Muscle of back (tissue), 11 donors: ENCODE results near the gene KAT8. TPM values are rescaled to one million over a fixed set of nuclear protein-coding genes. Genes with fewer than 3 reads are reported as not detected.
"Not testable (repeated sequence)": the region's sequence is repeated elsewhere in the genome, so short reads cannot be mapped to it uniquely, and the experiment has no call there.

ENCODE experiments used
- DNase-seq, 3 donors: peaks; one replicate each; pipeline versions ENCODE4 v3.0.0 to v3.0.0-alpha.2; 2013
- polyA plus RNA-seq, 10 donors: library from polyadenylated mRNA; unstranded; fragments of 120-200 nt; gene quantifications; one replicate each; pipeline ENCODE4 v1.2.1, GENCODE V29; 2013; ENCODE audit not compliant: insufficient read length in 10 of 10

KAT8 gene
- polyA plus RNA-seq, 10 donors: 38.8 to 57.3 (median 45.3) TPM

GRCh38 chr16:31143694-31144148 lies 26.3 kb downstream of the KAT8 start:
- DNase-seq: no peak

GRCh38 chr16:31144418-31144817 lies 27.0 kb downstream of the KAT8 start:
- not testable (repeated sequence) for DNase-seq

DNA sequence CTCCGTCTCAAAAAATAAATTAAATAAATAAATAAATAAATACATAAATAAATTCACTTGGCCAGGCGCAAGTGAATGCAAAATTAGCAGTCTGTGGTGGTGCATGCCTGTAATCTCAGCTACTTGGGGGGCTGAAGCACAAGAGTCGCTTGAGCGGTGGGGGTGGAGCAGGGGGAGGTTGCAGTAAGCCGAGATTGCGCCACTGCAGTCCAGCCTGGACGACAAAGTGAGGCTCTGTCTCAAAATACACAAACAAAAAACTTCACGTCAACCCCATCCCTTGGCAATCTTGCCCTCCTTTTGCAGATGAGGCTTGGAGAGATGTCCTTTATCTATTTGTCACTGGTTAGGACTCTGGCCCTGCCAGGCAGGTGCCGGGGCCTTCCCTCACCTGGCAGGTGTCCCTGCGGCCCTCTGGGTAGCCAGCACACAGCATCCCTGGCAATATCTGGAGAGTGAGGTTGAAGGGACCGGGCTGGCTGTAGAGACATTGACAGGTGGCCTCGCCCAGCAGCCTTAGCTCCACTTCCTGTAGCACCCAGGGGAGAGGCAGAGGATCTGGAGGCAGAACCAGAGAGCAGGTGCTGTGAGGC lies 28.0 kb downstream of the KAT8 start:
- no peak for DNase-seq

DNA sequence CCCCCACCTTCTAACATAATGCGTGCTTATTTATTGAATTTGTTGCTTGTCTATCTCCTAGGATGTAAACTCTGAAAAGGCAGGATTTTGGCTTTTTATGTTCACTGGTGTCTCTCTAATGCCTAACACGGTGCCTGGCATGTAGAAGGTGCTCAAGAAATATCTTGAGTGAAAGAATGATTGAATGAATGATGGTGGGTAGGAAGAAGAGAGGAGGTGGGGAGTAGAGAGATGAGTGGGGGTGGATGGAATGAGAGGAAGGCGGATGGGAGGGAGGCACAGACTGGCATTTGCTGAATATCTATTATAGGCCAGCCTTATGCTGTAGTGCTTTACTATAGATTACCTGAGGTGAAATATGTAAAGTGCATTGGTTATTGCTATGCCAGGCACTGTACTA lies 30.1 kb downstream of the KAT8 start:
- no peak for DNase-seq

DNA sequence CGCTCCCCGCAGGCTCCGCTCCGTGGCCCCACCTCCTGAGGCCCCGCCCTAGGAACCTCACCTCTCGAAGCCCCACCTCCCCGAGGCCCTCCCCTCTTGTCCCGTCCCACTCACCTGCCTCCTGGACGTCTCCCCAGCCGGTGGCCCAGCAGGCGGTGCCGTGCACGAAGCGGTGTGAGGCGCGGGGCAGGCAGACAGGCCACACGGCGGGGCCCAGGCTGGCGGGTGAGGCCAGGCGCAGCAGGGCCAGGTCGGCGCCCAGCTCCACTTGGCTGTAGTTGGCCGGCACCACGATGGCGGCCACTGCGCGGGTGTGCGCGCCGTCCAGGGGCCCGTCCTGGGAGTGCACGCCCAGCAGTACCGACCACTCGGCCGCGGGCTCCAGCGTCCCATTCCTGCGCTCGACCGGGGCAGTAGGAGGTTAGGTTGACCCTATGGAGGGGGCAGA lies 30.8 kb downstream of the KAT8 start:
- no peak for DNase-seq

DNA sequence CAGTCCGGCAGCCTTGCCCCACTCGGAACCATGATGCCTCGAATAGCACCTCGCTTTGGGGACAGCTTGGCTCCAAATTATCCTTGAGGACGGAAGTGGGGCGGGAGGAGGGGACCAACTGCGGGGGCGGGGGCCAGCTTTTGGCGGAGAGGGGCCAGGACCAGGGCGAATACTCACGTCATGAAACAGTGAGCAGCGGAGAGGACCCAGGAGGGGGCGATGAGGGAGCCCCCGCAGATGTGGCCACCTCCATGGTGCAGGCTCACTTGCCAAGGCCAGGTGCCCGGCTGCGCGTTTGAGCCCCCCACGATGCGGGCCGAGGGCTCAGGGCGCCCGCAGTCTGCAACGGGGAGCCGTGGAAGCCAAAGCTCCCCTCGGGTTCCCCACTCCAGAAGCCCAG lies 31.4 kb downstream of the KAT8 start:
- DNase-seq: no peak

GRCh38 chr16:31149332-31149731 lies 31.9 kb downstream of the KAT8 start:
- DNase-seq: no peak

GRCh38 chr16:31149894-31150890 lies 32.7 kb downstream of the KAT8 start, which contains the start of gene PRSS36:
Gene PRSS36, minus strand, starts transcription at chr16:31150066. Its CDS starts 31 bp downstream, at chr16:31150035.
- no peak for DNase-seq

DNA sequence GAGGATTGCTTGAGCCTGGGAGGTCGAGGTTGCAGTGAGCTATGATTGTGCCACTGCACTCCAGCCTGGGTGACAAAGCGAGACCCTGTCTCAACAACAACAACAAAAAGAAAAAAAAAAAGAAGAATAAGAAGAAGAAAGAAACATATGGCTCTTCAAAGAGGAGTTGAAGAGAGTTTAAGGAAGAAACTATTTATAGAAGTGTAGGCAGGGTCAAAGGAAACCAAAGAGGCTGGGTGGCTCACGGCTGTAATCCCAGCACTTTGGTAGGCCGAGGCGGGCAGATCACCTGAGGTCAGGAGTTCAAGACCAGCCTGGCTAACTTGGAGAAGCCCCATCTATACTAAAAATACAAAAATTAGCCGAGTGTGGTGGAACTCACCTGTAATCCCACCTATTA lies 33.5 kb downstream of the KAT8 start:
- DNase-seq: not testable (repeated sequence)

GRCh38 chr16:31157136-31157535 lies 39.7 kb downstream of the KAT8 start:
- no peak for DNase-seq

DNA sequence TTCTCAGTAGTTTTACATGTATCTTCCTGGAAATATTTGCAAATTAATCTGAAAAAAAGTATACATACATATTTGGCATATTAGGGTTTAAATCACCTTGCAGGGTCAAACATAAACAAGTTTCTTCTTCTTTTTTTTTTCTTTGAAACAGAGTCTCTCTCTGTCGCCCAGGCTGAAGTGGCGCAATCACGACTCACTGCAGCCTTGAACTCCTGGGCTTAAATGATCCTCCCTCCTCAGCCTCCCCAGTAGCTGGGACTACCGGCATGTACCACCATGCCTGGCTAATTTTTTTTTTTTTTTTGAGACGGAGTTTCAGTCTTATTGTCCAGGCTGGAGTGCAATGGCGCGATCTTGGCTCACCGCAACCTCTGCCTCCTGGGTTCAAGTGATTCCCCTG lies 49.9 kb downstream of the KAT8 start:
- DNase-seq: no peak

- no peak for DNase-seq
These were observed 51.4 kb downstream of the KAT8 start for GRCh38 chr16:31168848-31169247.

DNA sequence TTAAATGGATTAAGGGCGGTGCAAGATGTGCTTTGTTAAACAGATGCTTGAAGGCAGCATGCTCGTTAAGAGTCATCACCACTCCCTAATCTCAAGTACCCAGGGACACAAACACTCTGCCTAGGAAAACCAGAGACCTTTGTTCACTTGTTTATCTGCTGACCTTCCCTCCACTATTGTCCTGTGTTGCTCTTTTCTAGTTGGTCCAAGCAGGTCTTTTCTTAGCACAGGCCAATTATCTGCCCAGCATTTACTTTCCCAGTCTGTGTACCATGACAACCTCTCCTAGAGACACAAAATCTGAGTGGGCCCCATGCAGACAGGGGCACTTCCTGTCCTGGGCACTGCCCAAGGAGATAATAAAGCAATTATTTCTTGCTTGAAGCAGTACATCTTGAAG lies 52.6 kb downstream of the KAT8 start:
- DNase-seq: not testable (repeated sequence)

GRCh38 chr16:31177136-31177535 lies 59.7 kb downstream of the KAT8 start:
- DNase-seq: no peak

- no peak for DNase-seq
These were observed 61.8 kb downstream of the KAT8 start for GRCh38 chr16:31179219-31179746.

- peak; percentile 92 to 98 (median 98) for DNase-seq
These were observed 62.4 kb downstream of the KAT8 start, which contains the start of gene FUS for GRCh38 chr16:31179747-31180459. Gene FUS, plus strand, starts transcription at chr16:31180139. Its CDS starts 76 bp downstream, at chr16:31180215.

Other genes starting within 250 kb of the KAT8 start
- gene BCL7C, start 223.6 kb upstream of the KAT8 start, polyA plus RNA-seq: 10 to 100 TPM; 24.4 to 41.4 (median 29.9) TPM
- gene CTF1, start 221.1 kb upstream of the KAT8 start, polyA plus RNA-seq: 10 to 100 TPM in 5 of 10 donors, 1 to 10 TPM in 5; 7.7 to 13.1 (median 10.6) TPM
- gene FBXL19, start 194.1 kb upstream of the KAT8 start, polyA plus RNA-seq: 10 to 100 TPM in 1 of 10 donors, 1 to 10 TPM in 9; 5.6 to 12.1 (median 8.1) TPM
- 10 to 100 TPM in 7 of 10 donors, 1 to 10 TPM in 3; 7.5 to 12.6 (median 10.3) TPM for gene ORAI3, start 168.6 kb upstream of the KAT8 start, polyA plus RNA-seq
- gene SETD1A, start 159.9 kb upstream of the KAT8 start, polyA plus RNA-seq: 10 to 100 TPM in 9 of 10 donors, 1 to 10 TPM in 1; 9.5 to 15.9 (median 11.3) TPM
- gene HSD3B7, start 132.5 kb upstream of the KAT8 start, polyA plus RNA-seq: 10 to 100 TPM in 3 of 10 donors, 1 to 10 TPM in 7; 7.1 to 13.8 (median 9.8) TPM
- 1 to 10 TPM in 8 of 10 donors, under 1 TPM in 2; 0.68 to 3.9 (median 1.5) TPM for gene STX1B, start 107.0 kb upstream of the KAT8 start, polyA plus RNA-seq
- 10 to 100 TPM; 34.0 to 44.6 (median 38.1) TPM for gene STX4, start 84.1 kb upstream of the KAT8 start, polyA plus RNA-seq
- 10 to 100 TPM in 2 of 10 donors, 1 to 10 TPM in 8; 5.8 to 11.0 (median 9.0) TPM for gene ZNF668, start 43.4 kb upstream of the KAT8 start, polyA plus RNA-seq
- gene ZNF646, start 43.2 kb upstream of the KAT8 start, polyA plus RNA-seq: 10 to 100 TPM in 1 of 10 donors, 1 to 10 TPM in 9; 6.8 to 10.1 (median 8.4) TPM
- gene PRSS53, start 28.7 kb upstream of the KAT8 start, polyA plus RNA-seq: 1 to 10 TPM; 1.7 to 4.6 (median 3.3) TPM
- gene VKORC1, start 22.9 kb upstream of the KAT8 start, polyA plus RNA-seq: 10 to 100 TPM; 51.1 to 68.1 (median 58.2) TPM
- gene BCKDK, start 9.3 kb upstream of the KAT8 start, polyA plus RNA-seq: 10 to 100 TPM; 19.7 to 29.9 (median 25.3) TPM
- gene PRSS8, start 18.1 kb downstream of the KAT8 start, polyA plus RNA-seq: 1 to 10 TPM in 2 of 10 donors, under 1 TPM in 6, not detected in 2; 0.11 to 4.2 (median 0.25) TPM
- gene PRSS36, start 32.4 kb downstream of the KAT8 start, polyA plus RNA-seq: 1 to 10 TPM; 1.1 to 2.8 (median 1.8) TPM
- 100 to 1,000 TPM; 310 to 492 (median 406) TPM for gene FUS, start 62.5 kb downstream of the KAT8 start, polyA plus RNA-seq
- gene PYCARD, start 85.1 kb downstream of the KAT8 start, polyA plus RNA-seq: 10 to 100 TPM in 1 of 10 donors, 1 to 10 TPM in 9; 3.3 to 14.0 (median 7.3) TPM
- 10 to 100 TPM; 36.2 to 79.4 (median 64.6) TPM for gene TRIM72, start 96.5 kb downstream of the KAT8 start, polyA plus RNA-seq
- 1 to 10 TPM in 5 of 10 donors, under 1 TPM in 5; 0.48 to 3.0 (median 0.98) TPM for gene PYDC1, start 99.5 kb downstream of the KAT8 start, polyA plus RNA-seq
- 1 to 10 TPM; 3.0 to 4.9 (median 3.9) TPM for gene ITGAM, start 142.3 kb downstream of the KAT8 start, polyA plus RNA-seq
- gene ITGAX, start 237.5 kb downstream of the KAT8 start, polyA plus RNA-seq: 1 to 10 TPM in 4 of 10 donors, under 1 TPM in 6; 0.23 to 1.8 (median 0.89) TPM